Middle frontal gyrus (tissue), 1 donor: ENCODE measurements around the gene CYP2J2.
"Not testable (repeated sequence)": the region's sequence is repeated elsewhere in the genome, so short reads cannot be mapped to it uniquely, and the experiment has no call there.

Source experiments
- DNase-seq: peaks from one replicate; pipeline ENCODE4 v3.0.0-alpha.2; 2015; ENCODE audit warnings: low spot score; ENCODE audit errors: extremely low spot score

The CYP2J2 gene

GRCh38 chr1:59877108-59877682, 49.4 kb downstream of the CYP2J2 start:
- no peak for DNase-seq

GRCh38 chr1:59871746-59872145, 54.8 kb downstream of the CYP2J2 start:
- no peak for DNase-seq

- DNase-seq, result no peak
Measured at GRCh38 chr1:59866462-59866861, 60.1 kb downstream of the CYP2J2 start.

GRCh38 chr1:59857679-59858354, 68.8 kb downstream of the CYP2J2 start:
- no peak for DNase-seq

- no peak for DNase-seq
Measured at GRCh38 chr1:59856725-59857338, 69.7 kb downstream of the CYP2J2 start.

- not testable (repeated sequence) for DNase-seq
Measured at GRCh38 chr1:59855297-59855696, 71.3 kb downstream of the CYP2J2 start.

GRCh38 chr1:59852117-59852516, 74.5 kb downstream of the CYP2J2 start:
- no peak for DNase-seq

GRCh38 chr1:59846895-59847282, 79.7 kb downstream of the CYP2J2 start:
- no peak for DNase-seq

- no peak for DNase-seq
Measured at GRCh38 chr1:59846209-59846894, 80.2 kb downstream of the CYP2J2 start.

- no peak for DNase-seq
Measured at GRCh38 chr1:59845091-59845490, 81.5 kb downstream of the CYP2J2 start.
